IPS-18a (cell line): Measurements from ENCODE around the gene SLC9A7.

Experiments
- H3K27ac ChIP-seq: one replicate; pipeline ENCODE4 v1.5.1; 2013; ENCODE audit warnings: low read length
- H3K27me3 ChIP-seq: one replicate; pipeline ENCODE4 v1.6.1; 2013; ENCODE audit warnings: mild to moderate bottlenecking, low read length; ENCODE audit not compliant: control insufficient read depth, insufficient read depth
- H3K36me3 ChIP-seq: one replicate; pipeline ENCODE4 v1.6.1; 2013; ENCODE audit warnings: low read depth, low read length; ENCODE audit not compliant: control insufficient read depth
- H3K4me1 ChIP-seq: one replicate; pipeline ENCODE4 v1.6.1; 2013; ENCODE audit warnings: low read depth, low read length; ENCODE audit not compliant: control insufficient read depth
- H3K4me3 ChIP-seq: one replicate; pipeline ENCODE4 v1.5.1; 2013; ENCODE audit warnings: low read length
- H3K9ac ChIP-seq: one replicate; pipeline ENCODE4 v1.6.1; 2013; ENCODE audit warnings: mild to moderate bottlenecking, low read length, moderate library complexity
- H3K9me3 ChIP-seq: one replicate; pipeline ENCODE4 v1.6.1; 2013; ENCODE audit warnings: low read depth, low read length; ENCODE audit not compliant: control insufficient read depth

The SLC9A7 gene

DNA sequence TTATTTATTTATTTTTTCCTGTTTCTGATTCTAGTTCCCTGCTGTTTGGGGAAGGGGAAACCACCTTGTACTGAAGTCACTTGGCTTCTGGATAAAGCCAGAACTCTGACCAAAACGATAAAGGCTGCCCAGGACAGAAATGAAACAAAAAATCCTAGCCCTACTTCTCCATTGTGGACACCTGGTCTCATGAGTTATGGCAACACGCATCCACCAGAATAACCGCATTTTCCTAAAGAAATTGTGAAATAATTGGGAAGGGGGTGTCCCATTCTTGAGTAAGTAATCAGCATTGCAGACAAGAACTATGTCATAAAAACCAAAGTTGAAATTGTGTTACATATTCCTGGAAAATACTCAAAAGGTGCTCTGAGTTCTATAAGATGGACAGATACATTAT lies 42.1 kb downstream of the SLC9A7 start:
- Histone ChIP-seq H3K4me1 (no peaks in the 10 kb centered on the region), H3K27ac (no peak overlapping the region), H3K27me3 (no peaks in the 10 kb centered on the region), H3K9me3 (peaks cover 6% of the 10 kb centered on the region), H3K9ac (no peak overlapping the region), H3K36me3 (no peaks in the 10 kb centered on the region), H3K4me3 (no peak overlapping the region)

DNA sequence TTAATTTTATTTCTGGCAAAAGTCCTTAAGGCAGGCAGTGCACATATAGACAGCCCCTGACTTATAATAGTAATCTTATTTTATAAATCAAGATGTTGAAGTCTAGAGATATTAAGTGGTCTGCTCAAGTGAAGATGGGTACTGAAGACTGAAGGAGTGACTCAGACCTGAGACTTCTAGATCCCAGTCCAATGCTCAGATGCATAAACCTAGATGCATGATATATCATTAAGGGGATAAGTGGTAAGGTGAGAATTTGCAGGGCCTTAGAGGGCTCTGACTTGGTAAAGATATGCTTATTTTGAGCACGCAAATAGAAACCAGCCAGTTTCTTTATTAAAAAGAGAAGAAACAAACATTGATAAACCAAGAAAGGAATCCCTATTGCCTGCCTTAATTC lies 42.9 kb downstream of the SLC9A7 start:
- H3K36me3 ChIP-seq = no peaks in the 10 kb centered on the region
- no peaks in the 10 kb centered on the region for H3K27me3 ChIP-seq
- no peak overlapping the region for H3K4me3 ChIP-seq
- no peak overlapping the region for H3K9ac ChIP-seq
- no peak overlapping the region for H3K27ac ChIP-seq
- H3K9me3 ChIP-seq = peaks cover 8% of the 10 kb centered on the region
- H3K4me1 ChIP-seq = no peaks in the 10 kb centered on the region

DNA sequence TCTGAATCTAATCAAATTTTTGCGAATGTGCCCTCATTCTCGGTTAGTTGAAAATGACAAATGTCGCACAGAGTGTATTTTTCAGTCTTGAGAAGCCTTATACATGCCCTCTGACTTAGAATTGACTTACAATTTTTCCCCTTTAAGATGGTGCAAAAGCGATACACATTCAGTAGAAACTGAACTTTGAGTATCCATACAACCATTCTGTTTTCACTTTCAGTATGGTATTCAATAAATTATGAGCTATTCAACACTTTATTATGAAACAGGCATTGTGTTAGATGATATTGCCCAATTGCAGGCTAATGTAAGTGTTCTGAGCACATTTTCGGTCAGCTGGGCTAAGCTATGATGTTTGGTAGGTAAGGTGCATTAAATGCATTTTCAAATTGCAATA lies 43.4 kb downstream of the SLC9A7 start:
- peaks cover 8% of the 10 kb centered on the region for H3K9me3 ChIP-seq
- H3K27ac ChIP-seq = no peak overlapping the region
- no peaks in the 10 kb centered on the region for H3K4me1 ChIP-seq
- no peaks in the 10 kb centered on the region for H3K36me3 ChIP-seq
- no peak overlapping the region for H3K9ac ChIP-seq
- no peak overlapping the region for H3K4me3 ChIP-seq
- no peaks in the 10 kb centered on the region for H3K27me3 ChIP-seq

DNA sequence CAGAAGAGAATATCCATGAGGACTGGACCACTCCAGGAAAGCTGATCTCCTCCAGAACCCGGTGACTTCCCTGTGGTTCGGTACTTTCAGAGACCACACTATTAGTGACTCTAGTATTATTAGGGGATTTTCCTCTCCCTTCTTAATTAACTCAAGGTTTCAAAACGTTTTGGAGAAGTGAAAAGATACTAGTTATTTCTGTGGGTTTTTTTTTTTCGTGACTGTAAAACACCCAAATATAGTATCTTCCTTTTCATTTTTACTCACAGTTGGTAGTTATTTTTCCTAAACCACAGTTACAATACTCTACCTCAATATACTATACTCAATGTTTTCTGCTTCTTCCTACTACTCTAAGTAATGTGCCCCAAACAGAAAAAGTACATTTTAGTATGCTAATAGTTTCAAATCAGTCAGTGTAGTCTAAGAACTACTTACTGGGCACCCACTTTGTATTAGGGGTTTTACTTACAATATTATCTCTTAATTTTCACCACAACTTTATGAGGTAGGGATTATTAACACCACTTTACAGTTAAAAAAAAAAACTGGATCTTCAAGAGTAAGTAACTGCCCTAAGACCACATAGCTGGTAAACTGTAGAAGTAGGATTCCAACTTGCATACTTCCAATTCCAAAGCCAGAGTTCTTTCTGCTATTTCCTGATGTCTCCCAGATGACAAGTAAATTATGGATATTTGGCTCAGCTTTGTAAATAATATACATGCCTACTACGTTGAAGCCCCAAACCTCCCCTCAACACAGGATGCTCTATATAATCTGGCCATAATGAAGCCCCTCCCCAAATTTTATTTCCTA lies 45.0 kb downstream of the SLC9A7 start:
- peaks cover 5% of the 10 kb centered on the region for H3K9me3 ChIP-seq
- H3K36me3 ChIP-seq = no peaks in the 10 kb centered on the region
- no peaks in the 10 kb centered on the region for H3K4me1 ChIP-seq
- H3K4me3 ChIP-seq = no peak overlapping the region
- H3K9ac ChIP-seq = no peak overlapping the region
- no peaks in the 10 kb centered on the region for H3K27me3 ChIP-seq
- H3K27ac ChIP-seq = no peak overlapping the region

DNA sequence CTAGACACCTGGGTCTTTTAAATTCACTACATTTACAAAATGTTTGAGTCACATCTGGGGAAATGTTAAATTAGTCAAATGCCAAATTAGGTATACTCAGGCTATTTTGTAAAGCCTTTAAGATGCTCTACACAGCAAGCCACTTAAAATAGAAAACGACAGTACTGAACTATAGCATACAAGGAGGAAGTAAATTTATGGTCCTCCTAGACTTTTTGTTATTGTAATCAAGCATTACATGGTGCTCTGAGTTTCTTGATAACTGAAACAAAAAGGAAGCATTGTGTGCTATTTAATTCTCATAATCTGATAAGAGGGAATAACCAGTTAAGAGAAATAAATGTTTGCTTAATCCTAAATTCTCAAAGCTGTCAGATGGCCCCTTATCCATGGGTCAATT lies 46.2 kb downstream of the SLC9A7 start:
- no peak overlapping the region for H3K27ac ChIP-seq
- H3K9ac ChIP-seq = no peak overlapping the region
- peaks cover 5% of the 10 kb centered on the region for H3K9me3 ChIP-seq
- H3K4me3 ChIP-seq = no peak overlapping the region
- H3K27me3 ChIP-seq = no peaks in the 10 kb centered on the region
- H3K36me3 ChIP-seq = no peaks in the 10 kb centered on the region
- no peaks in the 10 kb centered on the region for H3K4me1 ChIP-seq

DNA sequence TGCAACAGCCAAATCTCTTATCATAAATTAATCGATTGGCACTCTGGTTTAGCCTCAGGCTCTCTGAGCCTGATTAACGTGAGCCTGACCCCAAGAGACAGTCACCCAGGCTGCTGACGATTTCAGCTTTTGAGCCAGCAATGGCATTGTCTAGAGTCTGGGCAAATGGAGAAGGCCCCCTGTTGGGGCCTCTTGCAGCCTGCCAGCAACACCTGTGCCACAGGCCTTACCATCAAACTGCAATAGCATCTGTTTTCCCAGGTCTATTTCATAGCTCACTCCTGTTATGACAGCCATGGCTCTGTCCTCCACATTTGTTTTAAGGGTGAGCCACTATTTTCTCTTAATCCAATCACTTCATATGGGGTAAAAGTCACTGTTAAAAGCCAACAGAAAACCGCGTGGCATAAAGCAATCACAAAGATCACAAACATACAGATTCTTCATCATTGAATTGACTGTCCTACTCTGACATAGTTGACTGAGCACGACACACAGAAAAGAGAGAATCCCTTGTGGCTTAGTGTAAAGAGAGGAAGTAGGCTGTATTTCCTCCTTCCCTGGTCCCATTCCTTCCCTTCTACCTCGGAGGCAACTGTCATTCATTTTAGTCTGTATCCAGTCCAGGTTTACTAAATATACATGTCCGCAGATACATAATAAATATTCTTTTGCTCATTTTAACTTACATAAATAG lies 47.8 kb downstream of the SLC9A7 start:
- Histone ChIP-seq H3K36me3 (no peaks in the 10 kb centered on the region), H3K4me1 (no peaks in the 10 kb centered on the region), H3K9ac (no peak overlapping the region), H3K4me3 (no peak overlapping the region), H3K27me3 (no peaks in the 10 kb centered on the region), H3K9me3 (peaks cover 5% of the 10 kb centered on the region), H3K27ac (no peak overlapping the region)

DNA sequence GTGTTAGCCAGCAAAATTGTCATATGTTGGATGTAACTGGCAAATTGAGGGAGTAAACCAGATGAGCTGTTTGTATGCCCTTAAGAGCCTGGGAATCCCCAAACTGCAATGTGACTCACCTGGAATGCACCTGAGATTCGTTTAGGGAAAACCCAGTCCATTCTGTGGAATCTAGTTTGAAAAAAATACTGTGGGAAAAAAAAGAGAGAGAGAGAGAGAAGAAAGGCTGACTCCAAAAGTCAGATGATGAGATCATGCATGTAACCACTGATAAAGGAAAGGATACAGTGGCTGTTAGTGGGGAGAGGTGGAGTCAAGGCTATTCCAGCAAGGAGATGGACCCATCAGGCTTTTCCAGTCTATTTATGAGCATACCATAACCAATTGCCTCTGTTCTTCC lies 48.5 kb downstream of the SLC9A7 start:
- no peaks in the 10 kb centered on the region for H3K4me1 ChIP-seq
- H3K9me3 ChIP-seq = peaks cover 5% of the 10 kb centered on the region
- no peak overlapping the region for H3K4me3 ChIP-seq
- no peak overlapping the region for H3K9ac ChIP-seq
- H3K27me3 ChIP-seq = no peaks in the 10 kb centered on the region
- H3K36me3 ChIP-seq = no peaks in the 10 kb centered on the region
- H3K27ac ChIP-seq = no peak overlapping the region

DNA sequence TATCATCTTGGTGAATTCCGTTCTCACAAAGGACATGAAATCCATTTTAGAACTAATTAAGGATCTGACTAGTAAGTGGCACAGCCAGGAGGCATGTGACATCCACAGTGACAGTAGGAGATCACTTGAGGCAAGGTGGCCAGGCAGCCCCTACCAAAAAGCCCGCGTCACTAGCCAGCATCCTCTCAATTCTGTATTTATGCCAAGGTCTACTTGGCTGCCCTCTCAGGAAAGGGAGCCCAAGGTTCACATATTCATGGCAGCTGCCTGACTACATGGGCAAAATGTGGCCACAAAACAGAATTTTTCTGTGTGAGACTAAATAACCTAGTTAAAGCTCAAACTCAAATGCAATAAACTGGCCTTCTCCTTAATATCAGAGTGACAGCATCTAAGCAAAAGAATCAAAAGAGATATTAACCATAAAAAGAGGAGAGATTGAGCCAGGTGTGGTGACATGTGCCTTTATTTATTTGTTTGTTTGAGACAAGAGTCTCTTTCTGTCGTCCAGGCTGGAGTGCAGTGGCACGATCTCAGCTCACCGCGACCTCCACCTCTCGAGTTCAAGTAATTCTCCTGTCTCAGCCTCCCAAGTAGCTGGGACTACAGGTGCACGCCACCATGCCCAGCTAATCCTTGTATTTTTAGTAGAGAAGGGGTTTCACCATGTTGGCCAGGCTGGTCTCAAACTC lies 51.5 kb downstream of the SLC9A7 start:
- Histone ChIP-seq H3K9me3 (peaks cover 6% of the 10 kb centered on the region), H3K27ac (no peak overlapping the region), H3K9ac (no peak overlapping the region), H3K4me1 (no peaks in the 10 kb centered on the region), H3K36me3 (no peaks in the 10 kb centered on the region), H3K27me3 (no peaks in the 10 kb centered on the region), H3K4me3 (no peak overlapping the region)

DNA sequence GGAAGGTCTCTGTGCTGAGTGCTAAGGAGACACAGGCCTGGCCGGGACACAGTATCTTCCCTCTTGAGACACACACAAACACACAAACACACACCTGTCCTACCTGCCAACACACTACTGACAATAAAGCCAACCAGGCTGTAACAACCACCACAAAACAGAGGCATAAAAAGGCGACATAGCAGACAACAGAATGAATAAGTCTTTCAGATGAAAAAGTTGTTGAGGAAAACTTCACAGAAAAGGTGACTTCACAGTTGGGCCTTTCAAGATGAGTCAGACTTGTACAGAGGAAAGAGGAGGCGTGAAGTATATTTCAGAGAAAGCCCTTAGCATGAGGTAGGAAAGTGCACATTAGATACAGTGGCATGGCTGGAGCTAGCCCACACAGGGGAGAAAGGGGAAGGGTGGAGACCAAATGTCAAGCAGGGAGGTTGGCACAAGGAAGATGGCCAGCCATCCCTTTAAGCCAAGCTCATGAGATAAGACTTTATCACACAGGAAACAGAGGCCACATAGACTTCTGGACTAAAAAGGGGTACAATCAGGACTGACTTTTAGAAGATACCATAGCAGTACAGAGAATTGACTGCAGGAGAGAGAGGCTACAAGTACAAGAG lies 54.0 kb downstream of the SLC9A7 start:
- Histone ChIP-seq H3K27ac (no peak overlapping the region), H3K9ac (no peak overlapping the region), H3K36me3 (no peaks in the 10 kb centered on the region), H3K4me3 (no peak overlapping the region), H3K4me1 (no peaks in the 10 kb centered on the region), H3K27me3 (no peaks in the 10 kb centered on the region), H3K9me3 (peaks cover 9% of the 10 kb centered on the region)

DNA sequence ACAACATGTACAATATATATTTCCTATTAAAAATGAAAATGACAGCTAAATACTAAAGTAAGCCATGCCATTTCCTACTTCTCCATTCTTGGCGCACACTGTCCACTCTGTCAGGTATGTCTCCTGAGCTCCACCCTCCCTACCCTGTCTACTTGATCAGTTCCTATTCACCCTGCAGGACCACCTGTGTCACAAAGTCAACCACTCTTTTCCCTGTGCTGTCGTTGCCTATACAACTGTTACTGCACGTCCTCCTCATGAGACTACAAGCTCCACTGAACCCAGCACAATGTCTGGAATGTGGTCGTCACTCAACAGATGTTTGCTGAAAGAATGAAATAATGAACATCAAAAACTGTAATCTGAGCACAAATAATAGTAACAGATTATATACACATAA lies 54.9 kb downstream of the SLC9A7 start:
- no peak overlapping the region for H3K4me3 ChIP-seq
- H3K27me3 ChIP-seq = no peaks in the 10 kb centered on the region
- no peaks in the 10 kb centered on the region for H3K36me3 ChIP-seq
- H3K27ac ChIP-seq = no peak overlapping the region
- peaks cover 9% of the 10 kb centered on the region for H3K9me3 ChIP-seq
- no peaks in the 10 kb centered on the region for H3K4me1 ChIP-seq
- H3K9ac ChIP-seq = no peak overlapping the region

DNA sequence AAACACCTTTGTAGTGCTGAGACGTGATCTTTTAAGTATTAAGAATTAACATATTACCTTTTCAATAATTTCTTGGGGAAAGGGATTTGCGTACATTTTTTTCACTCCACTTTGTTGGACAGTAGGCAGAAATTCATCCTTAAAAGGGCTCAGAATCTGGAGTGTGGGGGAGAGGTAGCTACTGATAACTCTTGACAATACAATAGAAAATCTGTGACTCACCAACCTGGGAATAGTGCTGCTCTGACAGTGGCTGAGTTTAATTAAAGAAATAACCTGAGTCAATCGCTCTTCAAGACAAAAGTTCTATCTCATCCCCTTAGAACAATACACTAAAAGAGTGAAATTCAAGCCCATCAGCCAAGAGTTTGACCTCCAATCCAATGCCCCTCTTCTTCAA lies 60.2 kb downstream of the SLC9A7 start:
- Histone ChIP-seq H3K9ac (no peak overlapping the region), H3K36me3 (no peaks in the 10 kb centered on the region), H3K9me3 (peaks cover 9% of the 10 kb centered on the region), H3K4me3 (peak overlapping the region; percentile 2), H3K27me3 (no peaks in the 10 kb centered on the region), H3K27ac (no peak overlapping the region), H3K4me1 (peaks cover 3% of the 10 kb centered on the region)
